K562 (cell line): ENCODE measurements around the gene EME2. TPM values are rescaled to one million over a fixed set of nuclear protein-coding genes. Genes with fewer than 3 reads are reported as not detected.

ENCODE experiments used
- ARID1B ChIP-seq: fragments of 450-650 bp; IDR thresholded peaks from 2 replicates; pipeline ENCODE4 v1.6.1; 2016; ENCODE audit warnings: antibody characterized with exemption, mild to moderate bottlenecking, inconsistent platforms
- BHLHE40 ChIP-seq: IDR thresholded peaks from 2 replicates; pipeline ENCODE4 v1.6.1; 2011; ENCODE audit warnings: low read length, improper control_type of control experiment
- CC2D1A ChIP-seq: fragments of 450-650 bp; IDR thresholded peaks from 2 replicates; pipeline ENCODE4 v1.6.1; 2017; ENCODE audit warnings: mild to moderate bottlenecking
- CXXC5 ChIP-seq: fragments of 250-450 bp; sonication (Bioruptor Pico); IDR thresholded peaks from 2 replicates; pipeline ENCODE4 v1.8.0; 2022; ENCODE audit warnings: inconsistent platforms, mild to moderate bottlenecking, moderate library complexity
- ESRRB ChIP-seq: fragments of 250-450 bp; sonication (Bioruptor Pico); IDR thresholded peaks from 2 replicates; pipeline ENCODE4 v1.5.0; 2020; ENCODE audit warnings: mild to moderate bottlenecking, moderate library complexity, borderline replicate concordance
- ETS2 ChIP-seq: IDR thresholded peaks from 2 replicates; pipeline ENCODE4 v1.6.1; 2016; ENCODE audit warnings: borderline replicate concordance, missing genetic modification characterization, mild to moderate bottlenecking, moderate library complexity, missing compliant biosample characterization; ENCODE audit not compliant: poor library complexity, severe bottlenecking
- MED1 ChIP-seq: sonication (generic); formaldehyde crosslinking; IDR thresholded peaks from 2 replicates; pipeline ENCODE4 v1.8.1; 2023; ENCODE audit warnings: missing genetic modification reagents, borderline replicate concordance
- MTA2 ChIP-seq: fragments of 450-650 bp; IDR thresholded peaks from 2 replicates; pipeline ENCODE4 v1.6.1; 2016; ENCODE audit warnings: low read depth
- NCOA2 ChIP-seq, 2 experiments: fragments of 450-650 bp; IDR thresholded peaks; 2 replicates each; pipeline ENCODE4 v1.6.1; 2018; ENCODE audit warnings: mild to moderate bottlenecking in 2 of 2, moderate library complexity in 1 of 2; ENCODE audit not compliant: partially characterized antibody in 2 of 2
- POLR2AphosphoS2 ChIP-seq: IDR thresholded peaks from 2 replicates; pipeline ENCODE4 v1.6.1; 2012; ENCODE audit warnings: low read length, improper control_type of control experiment
- RBM34 ChIP-seq: fragments of 200-400 bp; formaldehyde crosslinking; IDR thresholded peaks from 2 replicates; pipeline ENCODE4 v1.6.1; 2018; ENCODE audit warnings: low read length, borderline replicate concordance; ENCODE audit not compliant: insufficient read depth
- TAF9B ChIP-seq: fragments of 450-650 bp; IDR thresholded peaks from 2 replicates; pipeline ENCODE4 v1.6.1; 2018; ENCODE audit warnings: mild to moderate bottlenecking; ENCODE audit not compliant: partially characterized antibody
- XRCC5 ChIP-seq: fragments of 200-400 bp; formaldehyde crosslinking; IDR thresholded peaks from 2 replicates; pipeline ENCODE4 v1.6.1; 2017; ENCODE audit warnings: low read depth, mild to moderate bottlenecking, low read length
- ZNF239 ChIP-seq: fragments of 250-450 bp; sonication (Bioruptor Pico); IDR thresholded peaks from 2 replicates; pipeline ENCODE4 v1.4.0; 2020; ENCODE audit warnings: mild to moderate bottlenecking
- ZNF707 ChIP-seq: fragments of 250-450 bp; sonication (Bioruptor Pico); conservative IDR thresholded peaks from 2 replicates; pipeline ENCODE4 v1.8.0; 2022; ENCODE audit warnings: inconsistent platforms, mild to moderate bottlenecking, moderate library complexity
- polyA plus RNA-seq, 8 experiments: library from polyadenylated mRNA; depleted of rRNA in 4 of 8; stranded (reverse) in 5 of 8; unstranded in 3 of 8; fragments of >200 nt; fragmentation: Nextera tagmentation in 2 of 8; fragmentation: Illumina TruSeq in 1 of 8; extraction: Ambion mirVana in 2 of 8; extraction: Trizol in 1 of 8; gene quantifications; 2 replicates each; pipeline versions ENCODE4 v1.2.1 to v1.2.3, GENCODE V29; 2011 to 2014; ENCODE audit warnings: inconsistent platforms in 1 of 8, missing spikeins in 1 of 8
- total RNA-seq, 7 experiments: library from RNA; depleted of rRNA in 6 of 7; stranded (reverse); fragments of >200 nt in 6 of 7; fragmentation: Illumina TruSeq in 2 of 7; extraction: Trizol in 2 of 7; gene quantifications; 2 replicates each; pipeline versions ENCODE4 v1.2.1 to v1.2.3, GENCODE V29; 2011 to 2021; ENCODE audit warnings: low replicate concordance in 1 of 7
- TF ChIP-seq, protein P1 (sequence below): IDR thresholded peaks from 2 replicates; pipeline ENCODE4 v1.6.1; 2011; ENCODE audit not compliant: insufficient read length; ENCODE audit errors: extremely low read depth
- TF ChIP-seq, protein P2 (sequence below): fragments of 250-450 bp; sonication (Bioruptor Pico); IDR thresholded peaks from 2 replicates; pipeline ENCODE4 v1.4.0; 2020; ENCODE audit warnings: borderline replicate concordance
- TF ChIP-seq, protein P3 (sequence below): IDR thresholded peaks from 3 replicates; pipeline ENCODE4 v1.6.1; 2011; ENCODE audit warnings: borderline replicate concordance, mild to moderate bottlenecking, moderate library complexity; ENCODE audit not compliant: insufficient read length; ENCODE audit errors: extremely low read depth

Gene EME2
- total and polyA plus RNA-seq, 9 of the 15 experiments (the other 6 are each of a cell fraction or from before 2014, with no cell fraction given): 0.35 to 19.9 (median 3.5) TPM

DNA sequence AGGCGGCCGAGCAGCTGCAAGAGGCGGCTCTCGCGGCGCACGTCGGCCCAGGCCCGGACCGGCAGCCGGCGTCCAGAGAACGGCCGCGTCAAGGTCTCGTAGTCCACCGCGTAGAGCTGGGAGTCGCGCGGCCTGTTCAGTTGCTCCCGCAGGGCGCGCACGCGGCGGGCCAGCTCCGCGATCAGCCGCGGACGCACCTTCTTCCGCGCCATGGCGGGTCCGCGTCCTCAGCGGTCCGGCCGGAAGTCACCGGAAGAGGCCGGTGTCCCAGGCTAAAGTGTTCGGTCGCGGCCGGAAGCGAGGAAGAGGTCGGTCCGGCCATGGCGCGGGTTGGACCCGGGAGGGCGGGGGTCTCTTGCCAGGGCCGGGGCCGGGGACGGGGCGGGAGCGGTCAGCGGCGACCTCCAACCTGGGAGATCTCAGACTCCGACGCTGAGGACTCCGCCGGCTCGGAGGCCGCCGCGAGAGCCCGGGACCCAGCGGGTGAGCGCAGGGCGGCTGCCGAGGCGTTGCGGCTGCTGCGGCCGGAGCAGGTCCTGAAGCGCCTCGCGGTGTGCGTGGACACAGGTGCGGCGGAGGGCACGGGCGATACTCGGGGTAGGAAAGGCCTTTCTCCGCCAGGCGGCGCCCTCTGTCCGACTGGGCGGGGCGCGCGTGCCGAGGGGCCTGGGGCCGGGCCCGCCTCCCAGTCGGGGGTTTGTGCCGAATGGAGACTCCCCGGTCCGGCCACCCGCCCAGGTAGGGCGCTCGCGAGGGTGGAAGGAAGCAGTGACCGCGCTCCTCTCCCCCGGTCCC, 495 bp downstream of the EME2 start, which contains the start of gene MRPS34 (continued):
- TF ChIP-seq CC2D1A (no peak), TAF9B (no peak), POLR2AphosphoS2 (no peak), ARID1B (no peak), ZNF707 (no peak), MED1 (CRISPR knock-in tag) (no peak), BHLHE40 (peak; percentile 92), ETS2 (tag) (no peak), RBM34 (no peak), CXXC5 (CRISPR knock-in tag) (peak; percentile 96), ZNF239 (peak; percentile 39; the same call in 1 of the 2 replicates), ESRRB (CRISPR knock-in tag) (no peak), MTA2 (no peak), XRCC5 (peak; percentile 36), NCOA2 (IDR thresholded peaks at IDR 0.05; ENCODE audit: partially characterized antibody in 2 of 2) (no peak)
- TF ChIP-seq, protein P1, sequence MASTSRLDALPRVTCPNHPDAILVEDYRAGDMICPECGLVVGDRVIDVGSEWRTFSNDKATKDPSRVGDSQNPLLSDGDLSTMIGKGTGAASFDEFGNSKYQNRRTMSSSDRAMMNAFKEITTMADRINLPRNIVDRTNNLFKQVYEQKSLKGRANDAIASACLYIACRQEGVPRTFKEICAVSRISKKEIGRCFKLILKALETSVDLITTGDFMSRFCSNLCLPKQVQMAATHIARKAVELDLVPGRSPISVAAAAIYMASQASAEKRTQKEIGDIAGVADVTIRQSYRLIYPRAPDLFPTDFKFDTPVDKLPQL: no peak
- TF ChIP-seq, protein P2, sequence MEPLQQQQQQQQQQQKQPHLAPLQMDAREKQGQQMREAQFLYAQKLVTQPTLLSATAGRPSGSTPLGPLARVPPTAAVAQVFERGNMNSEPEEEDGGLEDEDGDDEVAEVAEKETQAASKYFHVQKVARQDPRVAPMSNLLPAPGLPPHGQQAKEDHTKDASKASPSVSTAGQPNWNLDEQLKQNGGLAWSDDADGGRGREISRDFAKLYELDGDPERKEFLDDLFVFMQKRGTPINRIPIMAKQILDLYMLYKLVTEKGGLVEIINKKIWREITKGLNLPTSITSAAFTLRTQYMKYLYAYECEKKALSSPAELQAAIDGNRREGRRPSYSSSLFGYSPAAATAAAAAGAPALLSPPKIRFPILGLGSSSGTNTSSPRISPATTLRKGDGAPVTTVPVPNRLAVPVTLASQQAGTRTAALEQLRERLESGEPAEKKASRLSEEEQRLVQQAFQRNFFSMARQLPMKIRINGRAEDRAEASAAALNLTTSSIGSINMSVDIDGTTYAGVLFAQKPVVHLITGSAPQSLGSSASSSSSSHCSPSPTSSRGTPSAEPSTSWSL (CRISPR knock-in tag): 0 out of 2 replicates have a peak, but pooled peaks have one; percentile 63
- TF ChIP-seq, protein P3, sequence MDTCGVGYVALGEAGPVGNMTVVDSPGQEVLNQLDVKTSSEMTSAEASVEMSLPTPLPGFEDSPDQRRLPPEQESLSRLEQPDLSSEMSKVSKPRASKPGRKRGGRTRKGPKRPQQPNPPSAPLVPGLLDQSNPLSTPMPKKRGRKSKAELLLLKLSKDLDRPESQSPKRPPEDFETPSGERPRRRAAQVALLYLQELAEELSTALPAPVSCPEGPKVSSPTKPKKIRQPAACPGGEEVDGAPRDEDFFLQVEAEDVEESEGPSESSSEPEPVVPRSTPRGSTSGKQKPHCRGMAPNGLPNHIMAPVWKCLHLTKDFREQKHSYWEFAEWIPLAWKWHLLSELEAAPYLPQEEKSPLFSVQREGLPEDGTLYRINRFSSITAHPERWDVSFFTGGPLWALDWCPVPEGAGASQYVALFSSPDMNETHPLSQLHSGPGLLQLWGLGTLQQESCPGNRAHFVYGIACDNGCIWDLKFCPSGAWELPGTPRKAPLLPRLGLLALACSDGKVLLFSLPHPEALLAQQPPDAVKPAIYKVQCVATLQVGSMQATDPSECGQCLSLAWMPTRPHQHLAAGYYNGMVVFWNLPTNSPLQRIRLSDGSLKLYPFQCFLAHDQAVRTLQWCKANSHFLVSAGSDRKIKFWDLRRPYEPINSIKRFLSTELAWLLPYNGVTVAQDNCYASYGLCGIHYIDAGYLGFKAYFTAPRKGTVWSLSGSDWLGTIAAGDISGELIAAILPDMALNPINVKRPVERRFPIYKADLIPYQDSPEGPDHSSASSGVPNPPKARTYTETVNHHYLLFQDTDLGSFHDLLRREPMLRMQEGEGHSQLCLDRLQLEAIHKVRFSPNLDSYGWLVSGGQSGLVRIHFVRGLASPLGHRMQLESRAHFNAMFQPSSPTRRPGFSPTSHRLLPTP: no peak
